ENCODE data around the gene EPN2. TPM values are rescaled to one million over a fixed set of nuclear protein-coding genes. Genes with fewer than 3 reads are reported as not detected.

Gene EPN2
- polyA plus RNA-seq, 1 of the 3 experiments (the other 2 are of a cell fraction) = 38.9 TPM

DNA sequence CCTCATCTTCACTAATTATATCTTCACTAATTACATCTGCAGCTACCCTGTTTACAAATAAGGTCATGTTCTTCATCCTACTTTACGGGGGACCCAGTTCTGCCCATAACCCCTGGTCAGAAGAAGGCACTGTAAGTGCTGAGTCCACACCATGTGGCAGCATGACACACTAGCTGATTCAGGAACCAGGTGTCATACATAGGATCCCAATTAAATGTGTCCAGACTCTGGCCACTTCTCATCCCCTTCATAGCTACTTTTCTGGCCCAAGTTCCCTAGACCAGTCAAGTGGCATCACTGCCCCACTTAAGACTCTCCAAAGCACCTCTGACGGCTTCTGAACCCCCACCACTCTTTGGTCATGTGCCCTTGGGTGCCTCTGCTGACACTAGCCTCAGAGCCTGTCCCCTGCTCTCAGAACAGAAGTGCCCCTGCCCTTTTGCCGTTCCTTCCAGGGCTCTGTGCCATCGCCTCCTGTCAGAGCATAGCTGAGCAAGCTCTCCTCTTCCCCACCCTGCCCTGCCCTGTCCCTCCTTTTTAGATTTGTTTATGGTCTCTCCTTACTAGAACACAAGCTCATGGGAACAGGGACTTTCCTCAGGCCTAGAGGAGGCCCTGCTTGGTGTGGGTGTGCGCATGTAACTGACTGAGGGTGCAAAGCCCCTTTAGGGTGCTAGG lies 64.2 kb downstream of the EPN2 start:
- Histone ChIP-seq H3F3A (replicated peaks; ENCODE audit: insufficient read depth) (no peaks in the 10 kb centered on the region), H3K9ac (no peak overlapping the region), H2AFZ (ENCODE audit: low read depth) (no peak overlapping the region), H3K4me3 (ENCODE audit: low read depth in 2 of 2, low read length in 1 of 2) (no peak overlapping the region), H3K36me3 (replicated peaks in 1 of 2; ENCODE audit: control insufficient read depth in 1 of 2, insufficient read depth in 2 of 2, low read length in 1 of 2) (peaks cover 3% of the 10 kb centered on the region in 2 experiments), H3K27me3 (ENCODE audit: insufficient read depth) (no peaks in the 10 kb centered on the region), H3K79me2 (ENCODE audit: insufficient read depth) (peaks cover 39% of the 10 kb centered on the region), H3K9me3 (no peaks in the 10 kb centered on the region), H3K27ac (ENCODE audit: low read depth in 2 of 2, low read length in 1 of 2) (no peak overlapping the region), H3K4me1 (ENCODE audit: control insufficient read depth in 1 of 2, insufficient read depth in 2 of 2, low read depth in 1 of 2, low read length in 1 of 2) (peaks cover 6 to 11% of the 10 kb centered on the region in 2 experiments; a peak in 2 of 4 replicates), H3K9me2 (no peaks in the 10 kb centered on the region), H3K4me2 (no peak overlapping the region), H4K20me1 (ENCODE audit: insufficient read depth) (0 out of 2 replicates have a peak, but pooled peaks cover 15% of the 10 kb centered on the region)
- POLR2A ChIA-PET = interaction anchor here (0.5 kb wide), 1 partner anchor 160 kb away, joined by 3 read pairs; no protein-coding TSS in a partner anchor
- CTCF ChIA-PET = interaction anchor here (1.8 kb wide), 1 partner anchor 61 kb away, joined by 8 read pairs; the partner anchor contains the start of gene B9D1
- no peak for DNase-seq
- WGBS (ENCODE audit: low lambda C conversion rate) = 94% methylated on average over 5 of the region's 5 CpGs
- no peak for TF ChIP-seq RCOR1 (IDR thresholded peaks at IDR 0.05; ENCODE audit: low read length)
- no peak for TF ChIP-seq USF1 (IDR thresholded peaks at IDR 0.05; ENCODE audit: borderline replicate concordance, low read depth)
- TF ChIP-seq, protein P1, sequence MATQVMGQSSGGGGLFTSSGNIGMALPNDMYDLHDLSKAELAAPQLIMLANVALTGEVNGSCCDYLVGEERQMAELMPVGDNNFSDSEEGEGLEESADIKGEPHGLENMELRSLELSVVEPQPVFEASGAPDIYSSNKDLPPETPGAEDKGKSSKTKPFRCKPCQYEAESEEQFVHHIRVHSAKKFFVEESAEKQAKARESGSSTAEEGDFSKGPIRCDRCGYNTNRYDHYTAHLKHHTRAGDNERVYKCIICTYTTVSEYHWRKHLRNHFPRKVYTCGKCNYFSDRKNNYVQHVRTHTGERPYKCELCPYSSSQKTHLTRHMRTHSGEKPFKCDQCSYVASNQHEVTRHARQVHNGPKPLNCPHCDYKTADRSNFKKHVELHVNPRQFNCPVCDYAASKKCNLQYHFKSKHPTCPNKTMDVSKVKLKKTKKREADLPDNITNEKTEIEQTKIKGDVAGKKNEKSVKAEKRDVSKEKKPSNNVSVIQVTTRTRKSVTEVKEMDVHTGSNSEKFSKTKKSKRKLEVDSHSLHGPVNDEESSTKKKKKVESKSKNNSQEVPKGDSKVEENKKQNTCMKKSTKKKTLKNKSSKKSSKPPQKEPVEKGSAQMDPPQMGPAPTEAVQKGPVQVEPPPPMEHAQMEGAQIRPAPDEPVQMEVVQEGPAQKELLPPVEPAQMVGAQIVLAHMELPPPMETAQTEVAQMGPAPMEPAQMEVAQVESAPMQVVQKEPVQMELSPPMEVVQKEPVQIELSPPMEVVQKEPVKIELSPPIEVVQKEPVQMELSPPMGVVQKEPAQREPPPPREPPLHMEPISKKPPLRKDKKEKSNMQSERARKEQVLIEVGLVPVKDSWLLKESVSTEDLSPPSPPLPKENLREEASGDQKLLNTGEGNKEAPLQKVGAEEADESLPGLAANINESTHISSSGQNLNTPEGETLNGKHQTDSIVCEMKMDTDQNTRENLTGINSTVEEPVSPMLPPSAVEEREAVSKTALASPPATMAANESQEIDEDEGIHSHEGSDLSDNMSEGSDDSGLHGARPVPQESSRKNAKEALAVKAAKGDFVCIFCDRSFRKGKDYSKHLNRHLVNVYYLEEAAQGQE (IDR thresholded peaks at IDR 0.05; ENCODE audit: low read depth, low read length) = no peak
- TF ChIP-seq, protein P2, sequence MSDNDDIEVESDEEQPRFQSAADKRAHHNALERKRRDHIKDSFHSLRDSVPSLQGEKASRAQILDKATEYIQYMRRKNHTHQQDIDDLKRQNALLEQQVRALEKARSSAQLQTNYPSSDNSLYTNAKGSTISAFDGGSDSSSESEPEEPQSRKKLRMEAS (IDR thresholded peaks at IDR 0.05; ENCODE audit: low read depth) = no peak
- TF ChIP-seq NRF1 (IDR thresholded peaks at IDR 0.05; ENCODE audit: low read depth, low read length) = no peak

GRCh38 chr17:19301973-19302372 lies 64.8 kb downstream of the EPN2 start:
- Histone ChIP-seq H3K4me2 (no peak overlapping the region), H3K9me3 (no peaks in the 10 kb centered on the region), H2AFZ (ENCODE audit: low read depth) (no peak overlapping the region), H3K4me1 (ENCODE audit: control insufficient read depth in 1 of 2, insufficient read depth in 2 of 2, low read depth in 1 of 2, low read length in 1 of 2) (peaks cover 6 to 11% of the 10 kb centered on the region in 2 experiments; a peak in 2 of 4 replicates), H3K27ac (ENCODE audit: low read depth in 2 of 2, low read length in 1 of 2) (no peak overlapping the region), H3K9me2 (no peaks in the 10 kb centered on the region), H3F3A (replicated peaks; ENCODE audit: insufficient read depth) (no peaks in the 10 kb centered on the region), H4K20me1 (ENCODE audit: insufficient read depth) (0 out of 2 replicates have a peak, but pooled peaks cover 9% of the 10 kb centered on the region), H3K27me3 (ENCODE audit: insufficient read depth) (no peaks in the 10 kb centered on the region), H3K4me3 (ENCODE audit: low read depth in 2 of 2, low read length in 1 of 2) (no peak overlapping the region), H3K9ac (no peak overlapping the region), H3K79me2 (ENCODE audit: insufficient read depth) (peaks cover 34% of the 10 kb centered on the region), H3K36me3 (replicated peaks in 1 of 2; ENCODE audit: control insufficient read depth in 1 of 2, insufficient read depth in 2 of 2, low read length in 1 of 2) (peaks cover 1 to 3% of the 10 kb centered on the region in 2 experiments)
- ChIA-PET POLR2A (no interaction called here), CTCF (interaction anchor here (1.8 kb wide), 1 partner anchor 61 kb away, joined by 8 read pairs; the partner anchor contains the start of gene B9D1)
- WGBS (ENCODE audit: low lambda C conversion rate) = 88% methylated on average over 5 of the region's 9 CpGs
- no peak for DNase-seq
- TF ChIP-seq GATA2 (CRISPR knock-in tag; IDR thresholded peaks at IDR 0.05) (no peak), EP300 (IDR thresholded peaks at IDR 0.05; ENCODE audit: borderline replicate concordance in 1 of 2, low read depth in 1 of 2, low read length in 1 of 2) (no peak), TEAD4 (IDR thresholded peaks at IDR 0.05; ENCODE audit: borderline replicate concordance, insufficient read depth) (no peak), RFX5 (IDR thresholded peaks at IDR 0.05; ENCODE audit: low read length) (no peak), POLR2AphosphoS5 (IDR thresholded peaks at IDR 0.05; ENCODE audit: low read depth, low read length) (no peak), MEF2A (IDR thresholded peaks at IDR 0.05; ENCODE audit: borderline replicate concordance, low read depth) (no peak), USF1 (IDR thresholded peaks at IDR 0.05; ENCODE audit: borderline replicate concordance, low read depth) (no peak), FOXM1 (IDR thresholded peaks at IDR 0.05; ENCODE audit: low read depth) (no peak), FOSL2 (IDR thresholded peaks at IDR 0.05; ENCODE audit: borderline replicate concordance, low read depth) (no peak), NFIC (IDR thresholded peaks at IDR 0.05; ENCODE audit: borderline replicate concordance) (no peak), TAF1 (IDR thresholded peaks at IDR 0.05; ENCODE audit: borderline replicate concordance, low read depth, low read length) (no peak), USF2 (IDR thresholded peaks at IDR 0.05; ENCODE audit: borderline replicate concordance, low read depth, low read length) (no peak), RXRA (IDR thresholded peaks at IDR 0.05; ENCODE audit: borderline replicate concordance, low read depth) (no peak), NRF1 (IDR thresholded peaks at IDR 0.05; ENCODE audit: low read depth, low read length) (no peak)
- TF ChIP-seq, protein P3, sequence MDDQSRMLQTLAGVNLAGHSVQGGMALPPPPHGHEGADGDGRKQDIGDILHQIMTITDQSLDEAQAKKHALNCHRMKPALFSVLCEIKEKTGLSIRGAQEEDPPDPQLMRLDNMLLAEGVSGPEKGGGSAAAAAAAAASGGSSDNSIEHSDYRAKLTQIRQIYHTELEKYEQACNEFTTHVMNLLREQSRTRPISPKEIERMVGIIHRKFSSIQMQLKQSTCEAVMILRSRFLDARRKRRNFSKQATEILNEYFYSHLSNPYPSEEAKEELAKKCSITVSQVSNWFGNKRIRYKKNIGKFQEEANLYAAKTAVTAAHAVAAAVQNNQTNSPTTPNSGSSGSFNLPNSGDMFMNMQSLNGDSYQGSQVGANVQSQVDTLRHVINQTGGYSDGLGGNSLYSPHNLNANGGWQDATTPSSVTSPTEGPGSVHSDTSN (IDR thresholded peaks at IDR 0.05) = no peak

Data from SK-N-SH (cell line).